GM12892 (cell line): ENCODE measurements around the gene HMGXB4.

ENCODE experiments used
- DNase-seq: peaks from one replicate; pipeline ENCODE4 v3.0.0; 2011; ENCODE audit not compliant: insufficient read length
- FAIRE-seq: peaks from 2 replicates; lab custom pipeline; 2011; peaks lifted over from hg19 to GRCh38; lab: Jason Lieb, UNC
- POLR2A ChIP-seq: IDR thresholded peaks from 2 replicates; pipeline ENCODE4 v1.6.1; 2011; ENCODE audit warnings: low read depth, low read length, control low read depth
- POLR2AphosphoS5 ChIP-seq: IDR thresholded peaks from 2 replicates; pipeline ENCODE4 v1.6.1; 2011; ENCODE audit warnings: low read depth, low read length, control low read depth
- TAF1 ChIP-seq: IDR thresholded peaks from 2 replicates; pipeline ENCODE4 v1.6.1; 2011; ENCODE audit warnings: low read depth, mild to moderate bottlenecking, control low read depth, low read length, borderline replicate concordance

The HMGXB4 gene

DNA sequence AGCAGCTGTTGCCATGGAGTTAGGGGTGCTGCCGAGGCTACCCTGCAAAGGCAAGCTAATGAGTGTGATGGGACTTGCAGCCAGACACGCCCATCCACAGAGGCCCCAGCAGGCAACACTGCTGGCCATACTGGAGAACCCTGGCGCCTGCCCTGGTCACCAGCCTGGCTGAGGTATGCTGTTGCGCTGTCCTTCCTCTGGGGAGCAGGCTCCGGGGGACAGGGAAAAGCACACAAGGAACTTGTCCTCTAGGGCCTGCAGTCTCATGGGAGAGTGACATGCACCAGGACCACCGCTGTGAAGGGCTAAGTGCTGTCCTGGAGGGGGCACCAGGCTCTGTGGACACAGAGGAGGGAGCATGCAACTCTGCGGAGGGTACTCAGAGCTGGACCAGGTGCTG lies 78.2 kb downstream of the HMGXB4 start:
- DNase-seq (no peak), FAIRE-seq (no peak)
- no peak for TF ChIP-seq POLR2AphosphoS5
- TF ChIP-seq POLR2A, result no peak
- TF ChIP-seq TAF1, result no peak

DNA sequence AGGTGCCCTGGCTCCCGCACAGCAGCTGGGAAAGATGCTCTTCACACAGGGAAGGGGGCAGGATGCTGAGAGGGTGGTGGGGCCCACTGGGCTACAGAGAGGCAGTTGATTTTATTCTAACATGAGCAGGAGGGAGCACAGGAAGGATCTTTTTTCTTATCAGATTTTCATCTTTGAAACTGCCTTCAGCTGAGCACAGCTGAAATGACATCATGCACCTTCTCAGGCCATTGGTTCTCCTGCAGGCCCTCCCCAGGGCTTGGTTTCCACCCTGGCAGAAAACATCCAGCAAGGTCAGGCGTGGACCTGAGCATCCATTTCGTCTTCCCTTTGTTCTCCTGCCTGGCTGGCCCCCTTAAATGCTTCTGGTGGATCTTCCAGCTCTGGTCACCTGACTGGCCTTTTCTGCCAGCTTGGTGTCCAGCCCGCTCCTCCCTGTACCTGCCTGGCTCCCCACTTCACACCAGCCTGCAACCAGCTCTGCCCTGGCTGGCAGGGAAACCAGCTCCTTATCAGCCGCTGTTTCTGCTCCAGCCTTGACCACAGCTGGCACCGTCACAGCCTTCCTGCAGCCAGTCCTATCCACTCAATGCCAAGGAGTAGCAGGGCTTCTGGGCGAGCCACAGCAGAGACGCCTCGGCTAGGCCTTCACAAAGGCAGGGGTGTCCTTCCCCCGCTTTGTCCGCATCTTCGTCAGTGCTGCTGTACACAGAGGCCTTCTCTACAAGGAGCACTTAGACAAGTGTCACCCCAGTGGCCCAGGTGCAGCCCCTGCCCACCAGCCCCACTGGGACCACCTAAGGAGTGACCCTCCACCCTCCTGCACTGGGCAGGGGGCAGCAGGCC lies 78.9 kb downstream of the HMGXB4 start:
- DNase-seq (no peak), FAIRE-seq (no peak)
- TF ChIP-seq POLR2AphosphoS5 (no peak), TAF1 (no peak), POLR2A (no peak)

DNA sequence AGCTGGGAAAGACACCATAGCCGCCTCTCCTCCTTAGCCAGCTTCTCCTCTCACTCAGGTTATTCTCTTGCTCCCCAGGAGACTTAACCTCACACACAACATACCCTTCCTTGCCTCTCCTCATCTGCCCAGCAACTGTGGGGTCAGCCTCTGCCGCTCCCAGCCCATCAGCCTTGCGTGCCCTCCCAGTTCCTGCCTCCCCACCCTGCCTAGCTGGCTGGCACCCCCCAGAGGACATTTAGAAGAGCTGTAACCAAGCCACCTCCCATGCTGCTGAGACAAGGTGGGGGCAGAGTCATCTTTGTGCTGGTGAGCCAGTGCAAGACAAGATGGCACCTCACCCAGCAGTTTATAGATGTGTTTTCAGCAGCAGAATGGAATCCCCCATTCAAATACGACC lies 80.6 kb downstream of the HMGXB4 start:
- TF ChIP-seq POLR2AphosphoS5 (no peak), POLR2A (no peak), TAF1 (no peak)
- DNase-seq, result no peak
- no peak for FAIRE-seq

GRCh38 chr22:35341090-35341874 lies 84.0 kb downstream of the HMGXB4 start:
- TF ChIP-seq POLR2AphosphoS5, result no peak
- TF ChIP-seq TAF1, result no peak
- no peak for TF ChIP-seq POLR2A
- FAIRE-seq (no peak), DNase-seq (no peak)

DNA sequence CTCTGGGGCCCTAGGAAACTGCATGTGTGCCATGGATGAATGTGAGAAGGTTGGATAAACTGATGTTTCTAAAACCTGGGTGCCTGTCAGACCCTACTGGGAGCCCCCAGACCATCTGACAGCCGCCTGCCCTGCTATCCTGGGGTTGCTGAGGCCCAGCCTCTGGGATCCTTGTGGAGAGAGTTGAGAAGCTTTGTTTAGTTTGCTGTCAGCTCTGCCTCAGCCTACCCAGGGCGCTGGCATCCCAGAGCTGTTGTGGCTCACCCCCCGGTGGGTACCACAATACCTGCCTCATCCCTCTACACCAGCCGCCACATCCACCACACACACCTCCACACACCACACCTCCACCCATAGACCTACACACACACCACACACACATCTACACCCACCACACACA lies 85.1 kb downstream of the HMGXB4 start:
- TF ChIP-seq TAF1 (no peak), POLR2A (no peak), POLR2AphosphoS5 (no peak)
- FAIRE-seq (no peak), DNase-seq (no peak)

DNA sequence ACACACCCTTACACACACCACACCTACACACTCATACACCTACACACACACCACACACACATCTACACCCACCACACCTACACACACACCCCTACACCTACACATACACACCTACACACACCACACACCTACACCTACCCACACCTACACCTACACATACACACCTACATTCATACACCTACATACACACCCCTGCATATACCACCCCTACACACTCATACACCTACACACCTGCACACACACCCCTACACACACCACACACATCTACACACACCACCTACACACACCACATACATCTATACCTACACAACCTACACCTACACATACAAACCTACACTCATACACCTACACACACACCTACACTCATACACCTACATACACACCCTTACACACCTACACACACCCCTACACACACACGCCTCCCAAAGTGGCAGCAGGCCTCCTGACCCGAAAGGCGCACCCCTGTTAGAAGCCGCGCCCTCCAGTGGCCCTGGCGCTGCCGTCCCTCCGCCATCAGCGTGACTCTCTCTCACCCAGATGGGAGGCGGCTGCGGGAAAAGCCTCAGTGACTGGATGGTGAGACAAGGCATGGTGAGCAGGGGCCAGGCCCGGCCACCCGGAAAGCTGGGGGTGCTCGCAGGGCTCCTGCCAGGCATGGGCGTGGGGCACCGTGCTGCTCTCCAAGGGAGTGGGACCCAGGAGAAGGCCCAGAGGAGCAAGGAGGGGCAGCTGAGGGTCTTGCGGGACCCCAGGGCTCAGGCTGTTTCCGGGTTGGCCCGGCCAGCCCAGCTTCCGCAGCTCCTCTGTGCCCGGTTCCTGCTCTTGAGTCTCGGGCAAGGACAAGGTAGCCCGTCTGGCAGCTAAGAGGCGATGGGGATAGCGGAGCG lies 86.6 kb downstream of the HMGXB4 start:
- DNase-seq (no peak), FAIRE-seq (no peak)
- TF ChIP-seq POLR2AphosphoS5 (no peak), POLR2A (no peak), TAF1 (no peak)

DNA sequence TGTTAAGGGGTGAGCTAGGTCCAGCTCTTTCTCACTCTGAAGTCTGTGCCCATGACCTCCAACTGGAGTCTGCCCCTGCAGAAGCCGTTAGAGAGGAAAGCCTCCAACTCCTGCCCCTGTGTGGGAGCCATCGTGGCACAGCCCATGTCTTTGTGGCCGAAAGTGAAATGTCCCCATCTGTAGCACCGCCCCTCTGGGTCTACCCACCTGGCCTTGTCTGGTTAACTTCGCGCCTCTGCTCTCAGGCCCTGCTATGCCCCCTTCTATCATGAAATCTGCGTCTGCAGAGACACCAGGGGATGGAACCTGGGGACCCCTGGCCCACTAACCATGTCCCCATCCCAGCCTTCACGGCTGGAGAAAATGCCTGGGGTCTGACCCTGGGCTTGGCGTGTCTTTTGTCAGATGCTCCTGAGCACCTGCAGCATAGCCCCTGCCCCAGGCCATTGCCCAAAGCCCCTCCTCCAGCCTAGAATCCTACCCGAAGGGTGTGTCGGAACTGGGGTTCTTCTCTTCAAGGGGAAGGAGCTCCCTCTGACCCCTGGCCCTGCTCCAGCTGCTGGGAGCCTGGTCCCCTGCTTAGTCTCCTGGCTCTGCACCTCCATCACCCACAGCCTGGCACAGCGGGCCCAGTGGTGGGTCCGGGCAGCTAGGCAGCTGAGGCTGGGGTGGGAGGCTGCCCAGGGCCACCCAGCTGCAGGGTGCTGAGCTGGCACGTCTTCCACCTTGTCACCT lies 87.8 kb downstream of the HMGXB4 start:
- peak; percentile 21 for FAIRE-seq
- TF ChIP-seq POLR2AphosphoS5 (no peak), TAF1 (no peak), POLR2A (no peak)
- no peak for DNase-seq
